Kidney (tissue), 14 donors: ENCODE data around the gene KRTAP10-5. TPM values are rescaled to one million over a fixed set of nuclear protein-coding genes. Genes with fewer than 3 reads are reported as not detected.
"Not testable (repeated sequence)": the region's sequence is repeated elsewhere in the genome, so short reads cannot be mapped to it uniquely, and the experiment has no call there.

ENCODE experiments used
- DNase-seq, 5 donors: peaks; one replicate each; pipeline ENCODE4 v3.0.0-alpha.2; 2013 to 2020
- FAIRE-seq: peaks from 2 replicates; lab custom pipeline; 2012; peaks lifted over from hg19 to GRCh38; lab: Jason Lieb, UNC
- H3K27ac ChIP-seq, 2 donors: one replicate each; pipeline ENCODE4 v1.7.0; 2013; ENCODE audit warnings: low read depth in 2 of 2, low read length in 2 of 2, inconsistent platforms in 1 of 2
- H3K27me3 ChIP-seq: one replicate; pipeline ENCODE4 v1.7.1; 2013; ENCODE audit warnings: low read length, inconsistent platforms; ENCODE audit not compliant: control insufficient read depth, insufficient read depth
- H3K36me3 ChIP-seq, 3 donors: one replicate each; pipeline versions ENCODE4 v1.7.0 to v1.7.1; 2013; ENCODE audit warnings: low read length in 3 of 3, control low read depth in 1 of 3, inconsistent platforms in 1 of 3; ENCODE audit not compliant: insufficient read depth in 3 of 3, control insufficient read depth in 2 of 3
- H3K4me1 ChIP-seq, 3 donors: one replicate each; pipeline versions ENCODE4 v1.7.0 to v1.7.1; 2013; ENCODE audit warnings: low read length in 3 of 3, inconsistent platforms in 1 of 3, low read depth in 1 of 3; ENCODE audit not compliant: control insufficient read depth in 2 of 3, insufficient read depth in 2 of 3
- H3K4me3 ChIP-seq, 3 donors: one replicate each; pipeline versions ENCODE4 v1.7.0 to v1.8.1; 2013; ENCODE audit warnings: low read length in 3 of 3, control low read depth in 1 of 3, inconsistent platforms in 1 of 3
- H3K9ac ChIP-seq, 3 donors: one replicate each; pipeline versions ENCODE4 v1.7.0 to v1.7.1; 2013; ENCODE audit warnings: low read length in 3 of 3, control low read depth in 1 of 3, inconsistent platforms in 1 of 3
- H3K9me3 ChIP-seq, 3 donors: one replicate each; pipeline versions ENCODE4 v1.7.0 to v1.7.1; 2013; ENCODE audit warnings: low read length in 3 of 3, control low read depth in 1 of 3, inconsistent platforms in 1 of 3; ENCODE audit not compliant: control insufficient read depth in 2 of 3, insufficient read depth in 1 of 3
- intact Hi-C: fragments of 100-400 bp; cut with DNase I; formaldehyde crosslinking; loops from one replicate; pipeline ENCODE4 v1.11.1; 2022
- polyA plus RNA-seq: library from polyadenylated mRNA; stranded (reverse); fragments of 350-450 nt; fragmentation: Illumina TruSeq; extraction: RNeasy Lipid Tissue Mini Kit (QIAGEN cat#74804); gene quantifications from one replicate; pipeline ENCODE4 v1.2.3, GENCODE V29; 2014; ENCODE audit warnings: low read depth, low replicate concordance; ENCODE audit not compliant: insufficient read depth
- total RNA-seq: library from RNA; stranded (reverse); fragmentation: NEBNext Ultra II Directional; extraction: Animal tissue kit (Norgen Biotek cat#: 25700); gene quantifications from one replicate; pipeline ENCODE4 v1.2.1, GENCODE V29; 2021
- TF ChIP-seq, protein P1 (sequence below): IDR thresholded peaks from 3 replicates; pipeline ENCODE4 v1.5.1; 2012; ENCODE audit warnings: mild to moderate bottlenecking, moderate library complexity, borderline replicate concordance; ENCODE audit not compliant: insufficient read depth; ENCODE audit errors: extremely low read depth
- donor health status: control.
- donor health status: control.
- donor health status: control.
- donor health status: control.
- donor health status: control.
- donor health status: DM: yes; HTN: yes; CAD: no.
- donor health status: Normal renal cell carcinoma (clear cell type).

KRTAP10-5 gene
- total and polyA plus RNA-seq, 2 donors from 2014 or later, result not detected

DNA sequence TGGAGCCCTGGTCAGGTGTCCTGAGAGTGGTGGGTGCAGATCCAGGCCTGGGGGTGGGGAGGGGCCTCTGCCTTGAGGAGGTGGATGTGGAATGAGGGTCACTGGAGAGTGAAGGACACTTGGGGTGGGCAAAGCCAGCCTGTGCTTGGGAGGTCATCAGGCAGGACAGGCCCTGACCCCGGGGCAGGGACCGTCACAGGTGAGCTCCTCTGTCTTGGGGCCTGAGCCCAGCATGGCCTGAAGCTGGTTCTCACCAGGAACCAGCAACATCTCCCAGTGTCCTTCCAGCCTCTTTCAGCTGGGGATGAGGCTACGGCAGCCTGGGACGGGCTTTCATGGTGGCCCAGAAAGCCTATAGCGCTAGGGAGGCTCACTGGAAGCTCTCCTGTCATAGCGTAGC, 28.3 kb downstream of the KRTAP10-5 start:
- Histone ChIP-seq H3K4me3 (no peak overlapping the region), H3K27ac (no peak overlapping the region), H3K4me1 (no peaks in the 10 kb centered on the region), H3K36me3 (no peaks in the 10 kb centered on the region), H3K9ac (no peak overlapping the region), H3K9me3 (no peaks in the 10 kb centered on the region), H3K27me3 (no peaks in the 10 kb centered on the region)
- DNase-seq (peak in 1 of 5 donors; percentile 55), FAIRE-seq (no peak)
- intact Hi-C loops, result no loop called here
- TF ChIP-seq, protein P1, sequence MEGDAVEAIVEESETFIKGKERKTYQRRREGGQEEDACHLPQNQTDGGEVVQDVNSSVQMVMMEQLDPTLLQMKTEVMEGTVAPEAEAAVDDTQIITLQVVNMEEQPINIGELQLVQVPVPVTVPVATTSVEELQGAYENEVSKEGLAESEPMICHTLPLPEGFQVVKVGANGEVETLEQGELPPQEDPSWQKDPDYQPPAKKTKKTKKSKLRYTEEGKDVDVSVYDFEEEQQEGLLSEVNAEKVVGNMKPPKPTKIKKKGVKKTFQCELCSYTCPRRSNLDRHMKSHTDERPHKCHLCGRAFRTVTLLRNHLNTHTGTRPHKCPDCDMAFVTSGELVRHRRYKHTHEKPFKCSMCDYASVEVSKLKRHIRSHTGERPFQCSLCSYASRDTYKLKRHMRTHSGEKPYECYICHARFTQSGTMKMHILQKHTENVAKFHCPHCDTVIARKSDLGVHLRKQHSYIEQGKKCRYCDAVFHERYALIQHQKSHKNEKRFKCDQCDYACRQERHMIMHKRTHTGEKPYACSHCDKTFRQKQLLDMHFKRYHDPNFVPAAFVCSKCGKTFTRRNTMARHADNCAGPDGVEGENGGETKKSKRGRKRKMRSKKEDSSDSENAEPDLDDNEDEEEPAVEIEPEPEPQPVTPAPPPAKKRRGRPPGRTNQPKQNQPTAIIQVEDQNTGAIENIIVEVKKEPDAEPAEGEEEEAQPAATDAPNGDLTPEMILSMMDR, result no peak

DNA sequence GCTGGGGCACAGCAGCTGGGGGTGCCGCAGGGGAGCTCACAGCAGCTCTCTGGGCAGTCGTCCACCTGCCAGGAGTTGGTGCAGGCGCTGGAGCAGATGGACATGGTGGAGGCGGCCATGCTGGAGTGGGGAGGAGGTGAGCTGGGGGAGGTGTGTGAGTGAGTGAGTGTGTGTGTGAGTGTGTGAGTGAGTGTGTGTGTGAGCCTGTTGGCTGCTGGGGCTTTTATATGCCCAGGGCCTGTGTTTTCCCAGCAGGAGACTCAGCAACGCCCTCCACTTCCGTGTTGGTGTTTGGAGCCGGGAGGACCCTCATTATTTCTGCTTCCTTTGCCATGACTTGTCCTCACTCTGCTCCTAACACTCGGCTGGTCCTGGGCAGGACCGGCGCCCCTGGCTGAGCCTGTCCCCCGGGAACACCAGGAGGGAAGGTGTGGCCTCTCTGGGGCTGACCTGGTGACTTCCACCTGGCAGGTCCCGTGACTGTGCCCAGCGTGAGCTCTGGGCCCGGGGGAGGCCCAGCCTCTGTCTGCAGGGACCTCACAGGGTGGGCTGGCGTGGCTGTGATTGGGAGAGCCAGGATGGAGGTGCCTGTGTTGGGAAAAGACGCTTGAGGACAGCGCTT, 29.0 kb downstream of the KRTAP10-5 start, which contains the start of gene KRTAP10-2:
TSS of gene KRTAP10-2 (minus strand) at position 166 of the 622 bp plus-strand sequence. CDS start at position 119, 47 bp downstream.
- H3K9me3 ChIP-seq, result no peaks in the 10 kb centered on the region
- intact Hi-C loops, result no loop called here
- H3K27ac ChIP-seq, result no peak within 1 kb of the TSS
- no peak within 1 kb of the TSS for H3K9ac ChIP-seq
- no peaks in the 10 kb centered on the region for H3K27me3 ChIP-seq
- FAIRE-seq (no peak), DNase-seq (peak in 2 of 5 donors; percentile 48 to 51)
- TF ChIP-seq, protein P1, result no peak
- no peaks in the 10 kb centered on the region for H3K36me3 ChIP-seq
- no peaks in the 10 kb centered on the region for H3K4me1 ChIP-seq
- no peak within 1 kb of the TSS for H3K4me3 ChIP-seq

DNA sequence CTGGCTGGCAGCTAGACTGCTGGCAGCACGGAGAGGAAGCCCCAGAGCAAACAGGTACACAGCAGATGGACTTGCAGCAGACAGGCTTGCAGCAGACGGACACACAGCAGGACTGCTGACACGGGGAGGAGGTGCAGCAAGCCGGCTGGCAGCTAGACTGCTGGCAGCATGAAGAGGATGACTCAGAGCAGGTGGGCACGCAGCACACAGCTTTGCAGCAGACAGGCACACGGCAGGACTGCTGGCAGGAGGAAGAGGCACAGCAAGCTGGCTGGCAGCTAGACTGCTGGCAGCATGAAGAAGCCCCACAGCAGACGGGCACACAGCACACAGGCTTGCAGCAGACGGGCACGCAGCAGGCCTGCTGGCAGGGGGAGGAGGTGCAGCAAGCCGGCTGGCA, 29.6 kb downstream of the KRTAP10-5 start:
- DNase-seq (peak in 1 of 5 donors; percentile 23), FAIRE-seq (no peak)
- H3K4me1 ChIP-seq, result no peaks in the 10 kb centered on the region
- no peak overlapping the region for H3K4me3 ChIP-seq
- H3K9me3 ChIP-seq, result no peaks in the 10 kb centered on the region
- no peaks in the 10 kb centered on the region for H3K27me3 ChIP-seq
- H3K9ac ChIP-seq, result no peak overlapping the region
- intact Hi-C loops, result no loop called here
- TF ChIP-seq, protein P1, result no peak
- no peaks in the 10 kb centered on the region for H3K36me3 ChIP-seq
- no peak overlapping the region for H3K27ac ChIP-seq

DNA sequence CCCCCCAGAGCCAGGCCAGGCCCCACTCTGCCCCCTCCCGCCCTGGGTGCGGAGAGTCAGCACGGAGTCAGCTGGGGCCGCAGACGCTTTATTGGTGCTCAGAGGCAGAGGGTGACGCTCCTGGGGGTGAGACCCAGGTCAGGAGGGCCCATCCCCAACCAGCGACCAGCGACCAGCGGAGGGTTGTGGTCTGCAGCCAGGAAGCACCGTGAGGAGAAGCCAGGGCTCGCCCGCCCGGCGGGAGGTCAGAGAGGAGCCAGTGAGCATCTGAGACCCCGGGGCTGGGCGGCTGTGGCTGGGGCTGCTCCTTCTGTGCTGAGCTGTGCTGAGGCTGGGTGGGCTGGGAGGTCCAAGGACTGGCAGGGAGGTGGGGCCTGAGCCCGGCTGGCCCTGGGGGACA, 30.1 kb downstream of the KRTAP10-5 start:
- FAIRE-seq, H3K4me1 ChIP-seq, intact Hi-C loops, H3K4me3 ChIP-seq, H3K36me3 ChIP-seq, H3K9ac ChIP-seq, H3K9me3 ChIP-seq, H3K27me3 ChIP-seq, H3K27ac ChIP-seq: not testable (repeated sequence)
- peak in 2 of 5 donors; percentile 32 to 52 for DNase-seq
